GM15510 (cell line): Measurements from ENCODE around the gene PRDM13.

Experiments
- POLR2A ChIP-seq: IDR thresholded peaks from 3 replicates; pipeline ENCODE4 v1.6.1; 2011; ENCODE audit warnings: borderline replicate concordance; ENCODE audit not compliant: insufficient read length; ENCODE audit errors: extremely low read depth

Gene PRDM13

GRCh38 chr6:99591673-99592364 lies 14.8 kb upstream of the PRDM13 start:
- no peak for TF ChIP-seq POLR2A

DNA sequence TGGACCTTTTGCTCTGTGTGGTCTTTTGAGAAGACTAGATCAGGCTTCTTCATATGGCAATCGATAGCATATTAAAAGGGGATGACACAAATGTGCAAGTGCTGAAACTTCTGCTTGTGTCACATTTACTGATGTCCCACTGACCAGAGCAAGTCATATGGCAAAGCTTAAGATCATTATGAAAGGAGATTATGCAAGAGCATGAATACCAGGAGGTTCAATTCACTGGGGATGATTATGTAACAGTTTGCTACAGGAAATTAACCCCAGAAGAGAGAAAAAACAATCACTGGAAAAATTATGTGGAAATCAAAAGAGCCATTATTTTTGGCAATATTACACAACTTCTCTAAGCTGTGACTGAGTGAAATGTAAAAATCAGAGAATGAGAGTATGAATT lies 13.7 kb upstream of the PRDM13 start:
- no peak for TF ChIP-seq POLR2A

DNA sequence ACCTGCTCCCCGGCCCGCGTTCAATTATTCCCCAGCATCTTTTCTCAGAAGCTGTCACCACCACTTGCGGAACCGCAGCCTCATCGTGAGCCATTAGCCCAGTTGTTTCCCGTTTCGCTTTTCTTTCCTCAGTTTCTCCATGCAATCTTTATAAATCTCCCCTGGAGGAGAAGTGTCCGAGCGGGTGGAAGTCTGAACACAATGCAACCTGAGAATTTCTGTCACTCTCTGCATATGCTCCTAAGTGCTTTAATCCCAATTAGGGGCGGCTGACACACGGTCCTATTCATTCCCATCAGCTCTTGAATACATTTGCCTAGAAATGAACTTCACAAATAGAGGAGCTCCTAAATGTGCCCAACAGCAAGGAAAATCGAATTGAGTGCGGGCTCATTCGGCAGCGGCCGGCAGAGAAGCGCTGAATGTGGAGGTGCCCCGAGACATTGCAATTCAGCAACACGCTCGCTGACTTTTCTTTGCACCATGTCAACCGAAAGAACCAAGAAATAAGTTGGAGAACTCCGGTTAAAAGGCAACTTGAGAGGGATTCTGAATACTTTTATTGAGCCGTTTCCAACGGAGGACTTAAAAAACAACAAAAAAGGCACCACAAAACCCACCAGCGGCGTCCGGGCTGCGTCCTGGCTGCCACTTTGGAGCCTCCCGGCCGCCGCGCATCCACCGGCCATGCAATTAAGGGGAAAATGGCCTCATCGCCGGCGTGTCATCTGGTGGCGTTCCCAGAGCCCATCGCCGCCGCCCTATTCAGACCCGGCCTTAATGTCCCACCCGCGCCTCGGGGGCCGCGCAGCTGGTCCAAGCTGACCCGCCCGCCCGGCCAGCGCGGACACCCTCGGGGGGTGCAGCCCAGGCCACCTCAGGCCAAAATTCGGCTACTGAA lies 3.9 kb upstream of the PRDM13 start:
- TF ChIP-seq POLR2A = no peak

DNA sequence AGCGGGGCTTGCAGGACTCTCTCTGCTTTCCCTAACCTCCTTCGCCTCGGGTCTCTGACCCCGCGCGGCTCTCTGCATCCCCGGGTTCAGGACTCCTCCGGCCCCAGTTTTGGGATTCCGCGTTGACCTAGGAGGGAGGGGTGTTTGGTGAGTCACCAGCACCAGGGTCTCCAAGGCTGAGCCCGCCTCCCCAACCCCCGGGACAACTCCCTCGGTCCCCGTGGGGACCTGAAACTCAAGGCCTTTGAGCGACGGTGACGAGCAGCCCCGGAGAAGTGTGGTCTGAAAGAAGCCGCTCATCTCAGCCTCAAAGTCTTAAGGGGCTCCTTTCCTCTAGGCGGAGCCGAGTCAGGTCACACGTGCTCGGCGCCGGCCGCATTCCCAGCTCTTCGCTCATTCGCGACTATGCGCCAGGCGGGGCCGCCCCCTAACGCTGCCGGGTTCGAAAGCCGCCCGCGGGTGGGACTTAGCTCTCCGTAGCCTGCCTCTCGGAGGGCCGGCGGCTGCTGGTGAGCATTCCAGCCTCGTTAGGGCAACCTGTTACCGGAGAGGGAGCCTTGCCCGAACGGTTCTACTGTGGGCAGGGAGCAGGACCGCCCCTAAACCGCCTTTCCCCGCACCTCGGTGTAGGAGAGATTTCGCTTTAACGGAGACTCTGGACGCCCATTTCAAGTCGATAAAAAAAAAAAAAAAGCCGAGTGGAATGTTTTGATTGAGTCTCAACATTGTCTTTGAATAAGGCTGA lies 3.0 kb upstream of the PRDM13 start:
- TF ChIP-seq POLR2A = no peak

DNA sequence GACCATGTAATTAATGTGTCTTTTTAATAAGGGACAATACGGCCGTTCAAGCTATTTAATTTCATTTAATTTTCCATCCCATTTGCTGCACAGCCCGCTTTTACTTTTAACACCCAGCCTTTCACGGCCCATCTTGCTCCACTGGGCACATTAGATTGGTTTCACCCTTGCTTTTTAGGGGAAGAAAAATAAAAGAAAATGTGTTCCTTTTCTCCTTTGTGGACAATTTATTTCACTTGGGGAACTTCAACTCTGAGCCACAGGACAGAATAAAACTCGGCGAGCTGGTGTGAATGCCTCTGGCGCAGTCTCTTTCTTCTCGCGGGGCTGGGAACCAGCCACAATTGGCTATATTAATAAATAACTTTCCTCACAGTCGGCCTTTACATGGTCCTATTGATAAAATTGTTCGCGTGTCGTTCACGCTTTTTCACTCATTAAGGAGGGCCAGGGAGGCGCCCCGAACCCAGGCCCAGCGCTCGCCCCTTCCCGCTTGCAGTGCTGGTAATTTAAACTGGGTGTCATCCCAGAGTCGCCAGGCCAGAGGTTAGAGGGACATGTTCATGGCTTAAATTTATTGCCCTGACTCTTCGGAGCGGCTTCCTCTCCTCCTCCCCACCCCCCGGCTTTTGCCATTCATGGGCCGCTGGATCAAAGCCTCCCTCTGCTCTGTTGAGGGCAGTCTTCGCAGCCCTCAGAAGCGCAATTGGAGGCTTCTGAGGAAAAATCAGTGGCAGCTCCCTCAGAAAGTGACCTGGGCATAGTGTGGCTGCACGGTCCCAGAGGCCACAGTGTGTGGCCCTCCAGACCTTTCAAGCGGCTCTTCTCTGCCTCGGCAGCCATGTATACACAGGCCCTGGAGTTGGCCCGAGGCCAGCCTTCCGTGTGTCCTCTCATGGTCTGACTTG lies 2.2 kb upstream of the PRDM13 start:
- no peak for TF ChIP-seq POLR2A

DNA sequence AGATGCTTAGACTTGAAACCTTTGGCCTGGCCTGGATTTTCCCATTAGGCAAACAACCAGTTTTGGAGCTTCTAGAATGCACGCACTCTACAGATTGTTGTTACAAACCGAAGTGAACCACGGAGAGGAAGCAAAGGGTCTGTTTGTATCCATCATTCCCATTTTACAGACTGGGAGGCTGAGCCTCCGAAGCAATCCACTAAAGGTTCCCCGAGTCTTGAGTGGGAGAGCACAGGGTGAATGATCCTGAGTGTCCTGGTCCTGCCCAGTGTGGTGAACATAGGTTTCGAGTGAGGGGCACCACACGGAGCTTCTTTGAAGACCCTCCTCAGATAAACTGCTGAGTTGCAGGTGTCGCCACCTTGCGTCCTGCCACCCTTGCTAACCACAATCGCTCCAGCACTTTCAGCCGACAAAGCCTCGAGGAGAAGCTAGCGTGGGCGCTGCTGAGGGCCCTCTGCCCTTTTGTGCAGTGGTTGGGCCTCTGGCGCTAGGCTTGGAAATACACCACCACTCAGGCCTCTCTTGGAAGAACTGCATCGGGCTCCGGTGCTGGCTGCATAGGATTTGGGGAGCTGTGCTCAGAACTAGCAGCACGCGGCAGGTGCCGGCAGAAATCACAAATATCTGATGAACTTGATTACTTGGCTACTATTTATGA lies 1.4 kb upstream of the PRDM13 start:
- TF ChIP-seq POLR2A = no peak

DNA sequence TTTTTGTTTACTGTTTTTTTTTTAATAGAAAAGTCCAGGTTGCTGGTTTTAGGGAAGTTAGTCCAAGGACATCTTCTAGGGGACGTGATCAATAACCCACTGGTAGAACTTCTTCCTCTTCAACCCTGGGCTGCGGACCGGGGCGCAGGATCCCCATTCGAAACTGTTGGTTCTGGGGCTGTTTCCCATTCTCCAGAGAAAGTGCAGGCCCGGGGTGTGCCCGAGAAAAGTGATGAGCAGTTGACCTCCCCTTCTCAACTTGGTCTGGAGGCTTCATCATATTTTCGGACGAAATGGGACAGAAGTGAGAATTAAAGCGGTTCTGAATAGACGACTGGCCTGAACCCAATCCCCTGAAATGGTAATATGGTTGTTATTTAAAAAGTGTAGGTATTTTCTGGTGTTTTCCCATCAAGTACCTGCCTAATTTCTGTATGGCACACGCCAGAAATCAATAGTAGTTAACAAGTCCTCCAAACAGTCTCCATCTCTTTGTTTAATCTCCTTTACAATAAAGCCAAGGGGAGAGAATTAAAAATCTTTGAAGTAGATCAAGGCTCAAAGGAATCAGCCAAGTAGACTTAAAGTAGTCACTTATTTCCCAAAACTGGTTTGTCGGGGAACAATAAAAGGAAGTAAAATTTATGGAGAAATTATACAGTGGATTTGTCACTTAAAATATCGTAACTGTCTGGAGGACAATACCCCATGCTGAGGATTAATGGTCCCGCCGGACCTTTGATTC lies 550 bp upstream of the PRDM13 start:
- no peak for TF ChIP-seq POLR2A

- no peak for TF ChIP-seq POLR2A
Measured at GRCh38 chr6:99607416-99608036, 893 bp downstream of the PRDM13 start.

DNA sequence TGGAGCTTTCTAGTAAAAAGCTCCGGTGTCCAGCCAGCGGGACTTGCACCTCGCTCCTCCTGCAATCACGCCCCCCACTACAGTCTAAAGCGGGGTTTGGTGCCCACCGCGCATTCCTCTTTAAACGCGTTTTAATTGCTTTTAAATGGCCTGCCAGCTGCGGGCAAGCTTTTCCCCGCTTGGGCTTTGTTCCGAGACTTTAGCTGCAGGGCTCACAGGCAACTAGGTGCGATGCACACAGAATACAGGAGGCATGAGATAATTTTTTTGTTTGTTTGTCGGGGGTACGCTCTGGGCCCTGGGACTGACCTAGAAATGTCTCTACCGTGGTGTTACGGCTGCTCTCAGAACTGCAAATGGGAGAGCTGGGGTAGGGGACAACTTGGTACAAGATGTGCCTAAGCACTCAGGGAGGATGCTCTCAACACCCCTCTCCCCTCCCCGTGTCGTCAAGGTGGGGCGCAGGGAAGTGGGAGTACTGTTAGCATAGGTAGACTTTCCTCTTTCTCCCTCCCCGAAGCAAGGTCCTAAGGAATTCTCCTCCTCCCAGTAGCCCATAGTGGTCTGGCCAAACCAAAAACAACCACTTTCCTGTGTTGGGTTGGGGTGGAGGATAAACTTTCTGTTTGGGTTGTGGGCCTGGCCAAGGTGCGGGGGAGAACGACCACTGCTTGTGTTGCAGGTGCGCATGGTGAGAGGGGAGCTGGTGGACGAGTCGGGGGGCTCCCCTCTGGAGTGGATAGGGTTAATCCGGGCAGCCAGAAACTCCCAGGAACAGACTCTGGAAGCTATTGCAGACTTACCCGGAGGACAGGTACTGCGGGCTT lies 1.6 kb downstream of the PRDM13 start:
- no peak for TF ChIP-seq POLR2A

DNA sequence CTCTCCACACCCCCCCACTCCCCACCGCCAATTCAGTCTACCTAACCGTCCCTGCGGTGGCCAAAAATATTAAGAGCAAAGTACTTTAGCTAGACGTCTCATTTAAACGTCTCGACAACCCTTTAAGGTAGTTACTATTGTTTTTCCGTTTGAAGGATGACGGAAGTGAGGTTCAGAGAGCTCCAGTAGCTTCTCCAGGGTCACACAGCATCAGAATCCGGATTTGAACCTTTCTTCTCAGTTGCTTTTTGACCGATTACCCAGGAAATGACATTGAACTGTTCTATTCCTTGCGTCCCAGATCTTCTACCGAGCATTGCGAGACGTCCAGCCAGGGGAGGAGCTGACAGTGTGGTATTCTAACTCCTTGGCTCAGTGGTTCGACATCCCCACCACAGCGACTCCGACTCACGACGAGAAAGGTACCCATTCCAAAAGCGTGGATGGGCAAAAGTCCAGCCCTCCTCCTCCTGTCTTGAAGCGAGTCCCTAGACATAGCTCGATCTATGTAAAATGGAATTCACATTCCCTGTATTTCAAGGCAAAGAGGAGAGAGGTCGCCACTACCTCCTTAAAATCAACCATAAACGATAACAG lies 2.4 kb downstream of the PRDM13 start:
- TF ChIP-seq POLR2A = no peak

DNA sequence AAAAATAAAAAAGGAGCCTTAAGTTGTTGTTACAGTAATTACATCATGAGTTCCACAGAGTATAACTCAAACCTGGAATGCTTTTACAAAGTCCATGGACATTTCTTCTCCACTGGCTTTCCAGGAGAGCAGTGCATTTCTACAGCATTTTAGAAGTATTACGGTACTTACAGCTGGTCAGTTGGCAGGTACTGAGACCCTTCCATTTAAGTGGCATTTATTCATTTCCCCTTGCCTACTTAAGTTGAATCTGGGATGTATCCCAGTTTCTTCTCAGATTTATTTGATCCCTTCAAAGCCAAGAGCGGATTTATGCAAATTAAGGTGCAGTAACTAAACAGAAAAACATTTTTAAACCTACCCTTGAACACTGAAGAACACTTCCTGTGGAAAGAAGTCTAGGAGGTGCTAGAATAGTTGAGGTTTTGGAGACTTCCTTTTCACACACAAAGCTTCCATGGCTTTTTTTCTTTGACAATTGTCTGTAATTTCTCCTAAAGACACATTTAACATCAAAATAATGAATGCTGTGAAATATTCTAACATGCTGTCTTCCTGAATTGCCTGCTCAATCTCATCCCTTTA lies 3.4 kb downstream of the PRDM13 start:
- TF ChIP-seq POLR2A = no peak
